ENCODE results near the gene MAP4.
A peak's percentile ranks its signal among the peaks of the same experiment; 100 is the strongest.
"Not testable (repeated sequence)": the region's sequence is repeated elsewhere in the genome, so short reads cannot be mapped to it uniquely, and the experiment has no call there.

The MAP4 gene

DNA sequence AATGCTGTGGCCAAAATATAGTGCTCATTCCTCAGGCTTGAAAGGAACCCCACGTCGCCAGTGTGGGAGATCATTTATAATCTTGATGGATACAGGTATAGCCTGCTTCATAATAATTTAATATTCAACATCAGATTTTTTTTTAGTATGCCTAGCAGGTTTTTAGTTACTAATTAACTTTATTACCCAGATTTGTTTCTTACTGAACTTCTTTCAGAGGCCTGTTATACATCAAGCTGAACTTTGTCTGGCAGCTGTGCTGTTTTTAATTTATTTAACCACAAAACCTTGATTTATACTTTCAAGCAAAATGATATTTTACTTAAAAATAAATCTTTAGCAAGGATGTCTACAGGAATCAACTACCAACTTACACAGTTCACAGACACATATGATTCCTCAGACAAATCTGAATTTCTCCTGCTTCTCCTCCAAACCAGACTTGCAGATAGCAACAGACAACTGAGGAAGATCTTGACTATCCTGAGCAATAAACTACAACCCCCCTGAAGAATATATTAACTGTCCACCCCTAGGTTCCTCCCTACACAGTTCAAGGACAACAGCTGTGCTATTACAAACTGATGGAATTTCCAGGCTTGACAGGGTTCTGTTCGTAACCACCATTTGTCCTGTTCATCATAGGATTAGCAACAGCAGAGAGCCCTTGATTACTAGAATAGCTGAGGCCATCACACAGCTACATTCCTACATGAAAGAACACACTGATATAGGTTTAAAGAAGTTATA, 610 bp downstream of the MAP4 start:
- no peak for DNase-seq

- no peak for DNase-seq
Observed at GRCh38 chr3:48014358-48014757, 1.9 kb downstream of the MAP4 start.

DNA sequence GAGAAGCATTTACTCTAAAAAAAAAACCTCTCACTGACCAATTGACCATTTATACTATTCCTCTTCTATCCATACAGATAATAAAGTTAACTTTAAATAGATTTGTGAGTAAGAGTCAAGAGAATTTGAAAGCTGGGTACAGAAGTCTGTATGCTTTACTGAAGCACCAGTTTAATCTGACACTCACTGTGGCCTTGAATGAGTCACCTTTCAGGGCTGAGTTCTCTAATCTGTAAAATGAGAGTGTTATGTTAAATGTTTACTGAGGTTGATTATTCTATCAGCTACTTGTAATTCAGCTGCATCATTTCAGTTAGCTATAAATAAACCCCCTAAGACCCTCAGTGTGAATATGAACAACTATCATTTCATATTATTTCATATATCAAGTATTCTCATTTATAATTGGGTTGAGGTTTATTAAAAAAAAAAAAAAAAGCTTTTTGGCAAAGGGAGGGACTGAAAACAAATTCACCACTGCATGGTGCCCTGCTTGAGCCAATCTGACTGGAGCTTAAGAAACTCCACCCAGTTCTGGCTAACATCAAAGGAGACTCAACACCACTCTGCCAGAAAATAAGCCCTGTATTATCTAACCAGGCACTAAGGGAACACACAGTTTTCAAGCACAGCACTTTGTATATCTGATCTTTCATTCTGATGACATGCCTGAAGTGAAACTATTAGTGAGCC, 2.8 kb downstream of the MAP4 start:
- peak; percentile 81 for DNase-seq

GRCh38 chr3:48012659-48013058, 3.6 kb downstream of the MAP4 start:
- DNase-seq: no peak

DNA sequence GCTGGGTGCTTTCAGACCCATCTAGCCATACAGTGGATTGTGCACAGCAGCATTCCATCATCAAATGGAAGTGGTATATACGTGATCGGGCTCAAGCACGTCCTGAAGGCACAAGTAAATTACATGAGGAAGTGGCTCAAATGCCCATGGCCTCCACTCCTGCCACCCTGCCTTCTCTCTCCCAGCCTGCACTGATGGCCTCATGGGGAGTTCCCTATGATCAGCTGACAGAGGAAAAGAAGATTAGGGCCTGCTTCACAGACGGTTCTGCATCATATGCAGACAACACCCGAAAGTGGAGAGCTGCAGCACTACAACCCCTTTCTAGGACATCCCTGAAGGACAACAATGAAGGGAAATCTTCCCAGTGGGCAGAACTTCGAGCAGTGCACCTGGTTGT, 8.2 kb downstream of the MAP4 start:
- not testable (repeated sequence) for DNase-seq

DNA sequence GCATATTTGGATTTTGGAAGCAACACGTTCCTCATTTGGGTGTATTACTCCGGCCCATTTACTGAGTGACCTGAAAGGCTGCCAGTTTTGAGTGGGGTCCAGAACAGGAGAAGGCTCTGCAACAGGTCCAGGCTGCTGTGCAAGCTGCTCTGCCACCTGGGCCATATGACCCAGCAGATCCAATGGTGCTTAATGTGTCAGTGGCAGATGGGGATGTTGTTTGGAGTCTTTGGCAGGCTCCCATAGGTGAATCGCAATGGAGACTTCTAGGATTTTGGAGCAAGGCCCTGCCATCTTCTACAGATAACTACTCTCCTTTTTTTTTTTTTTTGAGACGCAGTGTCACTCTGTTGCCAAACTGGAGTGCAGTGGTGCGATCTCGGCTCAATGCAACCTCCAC, 8.9 kb downstream of the MAP4 start:
- not testable (repeated sequence) for DNase-seq

- not testable (repeated sequence) for DNase-seq
Observed at GRCh38 chr3:48006794-48007193, 9.4 kb downstream of the MAP4 start.

GRCh38 chr3:48004694-48005093, 11.5 kb downstream of the MAP4 start:
- DNase-seq: no peak

GRCh38 chr3:48002787-48003186, 13.4 kb downstream of the MAP4 start:
- DNase-seq: no peak

DNA sequence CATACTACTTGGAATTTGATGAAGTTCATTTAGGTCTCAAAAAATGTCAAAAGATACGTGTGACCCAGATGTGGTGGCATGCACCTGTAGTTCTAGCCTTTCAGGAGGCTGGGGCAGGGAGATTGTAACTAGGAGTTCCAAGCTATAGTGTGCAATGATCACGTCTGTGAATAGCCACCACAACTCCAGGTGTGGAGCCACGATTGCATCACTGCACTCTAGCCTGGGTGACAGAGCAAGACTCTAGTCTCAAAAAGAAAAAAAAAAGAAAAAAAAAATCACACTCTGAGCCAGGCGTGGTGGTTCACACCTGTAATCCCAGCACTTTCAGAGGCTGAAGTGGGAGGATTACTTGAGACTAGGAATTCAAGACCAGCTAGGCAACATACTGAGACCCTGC, 14.2 kb downstream of the MAP4 start:
- peak; percentile 7 for DNase-seq

GRCh38 chr3:48000212-48000611, 16.0 kb downstream of the MAP4 start:
- no peak for DNase-seq

DNA sequence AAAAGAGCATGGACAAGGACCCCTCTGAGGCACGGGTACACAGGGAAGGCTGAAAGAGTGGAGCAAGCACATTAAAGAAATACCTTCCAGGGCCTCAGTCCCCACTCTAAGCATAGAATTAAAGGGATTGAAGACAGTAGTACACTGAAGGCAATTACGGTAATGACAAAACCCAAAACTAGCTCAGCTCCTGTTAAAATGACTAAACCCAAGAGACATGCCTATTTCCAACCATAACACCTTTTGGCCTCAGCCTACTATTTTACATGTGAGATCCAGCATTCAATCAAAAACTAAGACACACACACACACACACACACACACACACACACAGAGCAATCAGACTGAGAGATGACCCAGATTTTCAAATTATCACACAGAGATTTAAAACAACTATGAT, 19.8 kb downstream of the MAP4 start:
- no peak for DNase-seq

GRCh38 chr3:47994180-47994579, 22.0 kb downstream of the MAP4 start:
- no peak for DNase-seq

DNA sequence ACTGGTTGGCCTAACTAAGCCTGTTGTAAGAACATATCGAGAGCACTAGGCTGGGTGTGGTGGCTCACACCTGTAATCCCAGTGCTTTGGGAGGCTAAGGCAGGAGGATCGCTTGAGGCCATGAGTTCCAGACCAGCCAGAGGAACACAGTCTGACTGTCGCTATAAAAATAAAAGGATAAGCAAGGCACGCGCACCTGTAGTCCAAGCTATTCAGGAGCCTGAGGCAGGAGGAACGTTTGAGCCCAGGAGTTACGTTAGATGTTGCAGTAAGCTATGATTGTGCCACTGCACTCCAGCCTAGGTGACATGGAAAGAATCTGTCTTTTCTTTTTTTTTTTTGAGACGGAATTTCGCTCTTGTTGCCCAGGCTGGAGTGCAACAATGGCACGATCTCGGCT, 24.9 kb downstream of the MAP4 start:
- no peak for DNase-seq

DNA sequence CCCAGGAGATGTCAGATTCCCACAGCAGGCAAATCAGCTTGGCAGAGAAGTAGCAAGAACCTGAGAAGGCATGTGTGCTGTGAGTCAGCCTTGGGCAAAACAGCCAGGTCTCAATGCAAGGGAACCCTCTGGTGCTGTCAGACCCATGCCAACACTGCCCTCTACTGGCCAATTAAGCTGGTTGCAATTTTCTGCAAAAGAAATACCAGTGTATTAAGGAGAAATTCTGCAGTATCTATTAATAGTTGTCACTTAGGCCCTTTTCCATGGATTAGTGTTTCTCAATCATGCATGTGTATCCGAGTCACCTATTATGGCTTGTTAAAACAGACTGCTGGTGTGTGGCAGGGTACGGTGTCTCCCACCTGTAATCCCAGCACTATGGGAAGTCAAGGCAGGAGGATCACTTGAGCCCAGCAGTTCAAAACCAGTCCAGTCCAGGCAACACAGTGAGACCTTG, 26.2 kb downstream of the MAP4 start:
- DNase-seq: peak; percentile 93

DNA sequence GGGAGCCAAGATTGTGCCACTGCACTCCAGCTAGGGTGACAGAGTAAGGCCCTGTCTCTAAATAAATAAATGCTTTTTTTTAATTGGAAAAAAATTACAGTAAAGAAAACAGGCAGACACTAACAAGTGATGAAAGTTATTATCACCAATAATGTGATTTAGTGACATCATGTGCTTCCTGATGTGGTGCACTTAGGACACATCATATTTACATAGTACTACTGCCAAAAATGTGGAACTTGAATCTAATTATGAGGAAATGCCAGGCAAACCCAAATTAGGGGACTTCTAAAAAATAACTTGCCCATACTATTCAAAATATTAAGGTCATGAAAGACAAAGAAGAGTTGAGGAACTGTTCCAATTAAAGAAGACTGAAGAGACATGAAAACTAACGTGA, 30.8 kb downstream of the MAP4 start:
- no peak for DNase-seq

DNA sequence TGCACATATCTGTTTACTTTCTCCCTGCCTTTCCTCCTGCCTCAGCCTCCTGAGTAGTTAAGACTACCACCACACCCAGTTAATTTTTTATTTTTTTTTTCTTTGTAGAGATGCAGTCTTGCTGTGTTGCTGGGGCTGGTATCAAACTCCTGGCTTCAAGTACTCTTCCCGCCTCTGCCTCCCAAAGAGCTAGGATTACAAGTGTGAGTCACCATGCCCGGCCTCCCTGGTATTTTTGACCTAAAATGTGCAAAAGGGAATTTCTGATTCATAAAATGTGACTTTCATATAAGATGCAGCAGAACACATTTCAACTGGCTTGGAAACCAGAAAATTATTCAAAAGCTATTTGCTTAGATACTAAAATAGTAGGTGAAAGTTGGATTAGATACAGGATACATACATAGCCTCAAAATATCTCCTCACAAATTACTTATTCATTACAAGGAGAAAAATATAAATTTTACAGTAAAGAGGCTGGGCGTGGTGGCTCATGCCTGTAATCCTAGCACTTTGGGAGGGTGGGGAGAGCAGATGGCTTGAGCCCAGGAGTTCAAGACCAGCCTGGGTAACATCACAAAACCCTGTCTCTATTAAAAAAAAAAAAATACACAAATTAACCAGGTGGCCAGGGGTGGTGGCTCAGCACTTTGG, 32.0 kb downstream of the MAP4 start:
- DNase-seq: no peak

GRCh38 chr3:47980795-47981194, 35.4 kb downstream of the MAP4 start:
- no peak for DNase-seq

GRCh38 chr3:47979070-47979469, 37.1 kb downstream of the MAP4 start:
- DNase-seq: no peak

- no peak for DNase-seq
Observed at GRCh38 chr3:47978386-47978785, 37.8 kb downstream of the MAP4 start.

DNA sequence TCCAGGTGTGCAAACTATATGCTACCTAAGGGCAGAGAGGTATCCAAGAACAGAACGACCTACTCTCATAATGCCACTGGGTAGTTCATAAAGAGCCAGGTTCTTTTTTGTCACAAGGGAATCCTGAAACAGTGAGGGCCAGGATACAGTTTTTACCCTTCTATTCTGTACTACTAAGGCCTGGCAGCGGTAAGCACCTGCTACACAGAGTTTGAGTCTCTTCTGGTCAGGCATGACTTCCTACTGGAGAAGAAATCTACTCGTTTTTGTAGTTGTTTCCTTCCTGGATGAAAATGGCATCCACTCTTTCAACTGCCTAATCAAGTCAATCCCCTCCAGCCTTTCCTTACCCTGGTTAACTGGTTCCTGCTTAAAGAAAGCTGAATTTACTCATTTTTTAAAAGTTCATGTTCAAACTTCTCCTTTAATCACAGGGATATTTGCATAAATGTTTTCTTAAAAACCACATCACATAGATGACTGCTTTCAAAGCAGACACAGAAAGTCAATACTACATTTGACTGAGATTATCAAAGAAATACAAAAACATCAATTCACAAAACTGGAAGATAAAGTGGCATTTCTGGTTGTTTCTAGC, 40.0 kb downstream of the MAP4 start:
- DNase-seq: no peak

DNA sequence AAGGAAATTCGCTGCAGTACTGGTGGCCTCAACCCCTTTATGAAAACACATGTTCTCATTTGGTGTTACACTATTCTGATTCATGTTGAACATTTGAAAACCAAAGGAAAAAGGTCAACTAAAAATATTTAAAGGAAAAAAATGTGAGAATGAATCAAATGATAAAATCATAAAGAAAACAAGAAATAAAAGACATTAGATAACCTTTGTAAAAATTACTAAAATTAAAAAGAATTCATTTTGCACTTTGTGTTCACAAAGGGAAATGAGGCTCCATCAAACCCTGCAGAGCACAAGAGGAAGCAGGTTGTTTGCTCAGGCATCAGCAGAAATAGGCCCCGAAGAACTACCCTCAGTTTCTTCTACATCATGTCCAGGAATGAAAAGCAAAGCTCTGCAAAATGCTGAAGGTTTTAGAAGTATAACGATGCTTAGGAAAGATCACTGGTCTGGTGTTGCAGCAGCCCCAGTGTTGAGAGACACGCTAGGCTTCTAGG, 41.2 kb downstream of the MAP4 start:
- DNase-seq: no peak

DNA sequence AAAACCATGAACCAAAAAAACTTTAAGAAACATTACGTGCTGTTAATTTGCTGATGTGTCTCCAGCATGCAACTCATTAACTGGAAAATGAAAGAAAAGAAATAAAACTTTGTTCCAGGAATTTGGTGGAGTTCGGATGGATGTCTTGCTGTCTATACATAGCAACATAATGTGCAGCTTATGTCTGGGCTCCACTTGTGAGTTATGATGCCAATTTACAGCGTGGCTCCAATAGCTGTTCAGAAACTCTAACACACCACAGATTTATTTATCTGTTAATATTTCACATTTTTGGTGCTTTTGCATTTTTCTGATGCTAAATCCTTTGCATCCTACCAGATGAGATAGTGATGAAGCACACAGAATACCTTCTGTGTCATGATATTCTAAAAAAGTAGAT, 45.1 kb downstream of the MAP4 start:
- no peak for DNase-seq

Measured in hematopoietic multipotent progenitor cell treated with erythropoietin and hydrocortisone succinate and interleukin-3 and kit ligand, for 4 days (in vitro differentiated cells).